HG03025 (cell line): Measurements from ENCODE around the gene KCNQ5.

ENCODE experiments used
- ATAC-seq: cut with Tn5 transposase; IDR thresholded peaks from one replicate; pipeline ENCODE4 v1.9.1; 2021; ENCODE audit warnings: mild to moderate bottlenecking, moderate library complexity; ENCODE audit not compliant: unreplicated experiment, low FRiP score

The KCNQ5 gene

DNA sequence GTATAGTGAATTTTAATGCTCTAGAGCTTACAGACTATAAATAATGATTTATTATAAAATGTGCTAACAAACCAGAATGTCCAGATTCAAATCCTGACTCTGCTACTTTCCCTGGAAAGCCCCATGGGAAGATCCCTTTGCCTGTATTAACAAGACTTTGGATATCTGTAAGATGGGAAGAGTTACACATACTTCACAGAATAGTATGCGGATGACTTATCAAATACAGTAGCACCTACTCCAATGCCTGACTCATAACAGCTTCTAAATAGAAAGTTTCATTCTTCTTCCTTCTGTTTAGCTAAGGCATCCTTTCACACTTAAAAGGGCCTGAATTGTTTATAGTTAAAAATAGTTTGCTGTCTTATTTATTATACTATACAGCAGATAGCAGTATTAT is 166.3 kb downstream of the KCNQ5 start:
- no peak for ATAC-seq

DNA sequence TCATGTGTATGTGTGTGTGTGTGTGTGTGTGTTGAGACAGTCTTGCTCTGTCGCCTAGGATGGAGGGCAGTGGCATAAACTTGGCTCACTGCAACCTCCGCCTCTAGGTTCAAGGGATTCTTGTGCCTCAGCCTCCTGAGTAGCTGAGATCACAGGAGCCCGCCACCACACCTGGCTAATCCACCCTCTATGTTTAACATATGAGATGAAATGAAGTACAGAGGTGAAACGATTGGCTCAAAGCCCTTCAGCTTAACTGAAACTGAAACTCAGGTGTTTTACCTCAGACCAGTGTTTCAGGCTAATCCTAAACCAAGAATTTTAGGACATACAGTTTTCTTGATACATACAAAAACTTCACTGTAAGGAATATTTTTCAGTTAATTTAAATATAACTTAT is 167.3 kb downstream of the KCNQ5 start:
- ATAC-seq, result no peak

DNA sequence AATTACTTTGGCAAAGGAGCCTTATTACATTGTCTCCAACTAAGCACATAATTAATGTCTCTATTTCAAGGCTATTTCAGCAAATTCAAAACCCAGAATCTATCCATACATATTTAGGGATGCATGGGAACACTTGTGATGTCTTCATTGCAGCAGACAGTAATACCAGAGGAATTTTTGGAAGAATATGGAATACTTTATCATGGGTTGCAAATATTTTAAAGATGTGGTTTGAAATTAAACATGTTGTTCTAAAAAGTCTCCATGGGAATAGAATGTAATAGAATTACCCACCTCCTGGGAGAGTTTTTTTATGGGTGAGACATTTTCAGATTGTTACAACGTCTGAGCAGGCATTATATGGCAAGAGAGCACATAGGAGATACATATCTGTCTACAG is 170.8 kb downstream of the KCNQ5 start:
- no peak for ATAC-seq

DNA sequence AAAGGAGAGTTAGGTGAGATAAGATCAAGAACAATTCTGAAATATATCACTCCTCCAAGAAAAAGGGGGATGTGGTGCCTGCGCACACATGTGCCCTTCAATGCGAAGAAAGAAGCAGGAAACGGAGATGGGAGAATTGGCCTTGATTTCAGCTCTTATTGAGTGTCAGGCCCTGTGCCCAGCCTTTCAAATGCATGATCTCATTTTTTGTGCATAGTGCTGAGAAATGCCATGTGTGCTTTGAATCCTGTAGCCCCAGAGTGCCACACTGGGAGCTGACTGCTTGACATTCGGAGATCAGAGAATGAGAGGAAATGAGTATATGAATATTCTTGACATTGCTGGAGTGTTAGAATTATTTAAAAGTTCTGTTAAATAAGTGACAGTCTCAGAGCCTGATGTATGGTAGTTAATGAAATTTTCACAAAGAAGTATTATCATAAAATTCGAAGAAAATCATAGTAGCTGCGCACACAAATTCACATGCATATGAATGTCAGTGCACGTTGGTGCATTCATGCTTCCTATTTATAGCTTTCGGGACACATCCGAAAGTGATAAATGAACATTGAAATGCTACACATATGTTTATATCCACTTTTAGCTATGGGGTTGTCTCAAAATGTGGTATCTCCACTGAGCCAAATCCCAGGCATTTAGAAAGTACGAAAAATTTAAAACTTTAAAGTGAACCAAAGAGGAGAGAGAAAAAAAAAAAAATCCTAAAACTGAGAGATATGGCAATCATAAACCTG is 172.0 kb downstream of the KCNQ5 start:
- no peak for ATAC-seq

DNA sequence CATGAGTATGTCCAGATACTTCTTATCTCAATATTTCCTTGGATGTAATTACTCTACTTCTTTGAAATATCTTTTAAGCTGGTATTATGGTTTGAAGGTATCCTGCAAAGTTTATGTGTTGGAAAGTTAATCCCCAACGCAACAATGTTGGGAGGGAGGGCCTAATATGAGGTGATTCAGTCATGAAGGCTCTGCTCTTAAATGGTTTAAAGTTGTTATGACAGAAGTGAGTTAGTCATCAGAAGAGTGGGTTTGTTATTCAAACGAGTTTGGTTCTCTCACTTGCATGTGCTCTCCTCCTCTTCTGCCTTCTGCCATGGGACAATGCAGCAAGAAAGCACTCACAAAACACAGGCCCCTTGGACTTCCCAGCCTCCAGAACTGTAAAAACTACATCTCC is 176.3 kb downstream of the KCNQ5 start:
- no peak for ATAC-seq

DNA sequence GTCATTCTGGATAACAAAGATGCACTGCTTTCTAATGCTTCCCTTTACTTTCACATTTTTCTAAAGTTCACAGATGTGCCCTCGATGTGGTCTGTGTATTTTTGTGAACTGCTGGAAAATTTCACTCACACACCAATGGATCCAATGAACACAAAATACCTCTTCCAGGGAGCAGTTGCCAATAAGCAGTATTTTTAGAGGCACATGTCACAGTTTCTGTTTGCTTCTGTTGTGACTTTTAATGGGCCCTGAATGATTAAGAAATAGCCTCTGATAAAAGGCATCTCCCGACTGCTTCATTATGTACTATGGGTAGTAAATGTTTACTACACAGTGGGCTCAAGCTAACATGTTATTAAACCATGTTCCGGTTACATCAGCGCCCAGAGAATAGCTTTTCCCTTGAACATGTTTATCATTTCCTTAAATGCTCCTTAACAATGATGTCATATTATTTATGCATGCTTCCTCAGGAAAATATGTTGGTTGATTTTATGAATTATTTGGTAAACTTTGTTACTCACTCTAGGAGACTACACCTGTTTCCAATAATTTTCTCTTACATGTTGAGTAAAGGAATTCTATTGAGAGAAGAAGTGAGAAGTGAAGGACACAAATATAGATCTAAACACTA is 188.0 kb downstream of the KCNQ5 start:
- no peak for ATAC-seq

DNA sequence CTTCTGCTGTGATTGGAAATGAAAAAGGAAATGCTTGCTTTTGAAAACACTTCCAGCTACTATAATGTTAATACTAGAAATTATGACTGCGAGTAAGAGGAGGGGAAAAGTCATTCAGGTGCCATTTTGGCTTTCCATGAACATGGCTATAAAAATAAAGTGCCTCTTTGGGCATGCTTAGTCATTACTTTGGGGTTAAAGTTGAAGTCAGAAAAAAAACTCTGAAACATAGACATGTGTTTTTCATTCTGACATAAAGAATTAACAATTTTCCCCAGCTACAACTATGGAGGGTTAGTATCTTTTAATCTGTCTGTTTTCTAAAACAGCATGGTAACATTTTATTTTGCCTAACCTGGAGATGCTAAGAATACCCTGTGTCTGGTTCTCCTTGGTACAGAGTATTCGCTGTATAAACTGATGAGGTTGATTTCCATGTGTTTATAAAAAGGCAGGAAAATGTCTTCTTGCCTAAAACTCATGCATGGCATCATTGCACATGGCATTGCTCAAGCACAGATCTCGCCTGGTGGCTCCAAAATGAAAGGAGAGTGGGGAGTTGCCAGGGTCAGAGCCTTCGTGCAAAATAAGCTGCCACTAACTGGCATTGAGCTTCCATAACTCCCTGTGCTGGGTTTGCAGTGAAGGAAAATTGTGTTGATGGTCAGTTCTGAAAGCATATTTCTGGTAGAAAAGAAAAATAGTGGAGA is 188.9 kb downstream of the KCNQ5 start:
- ATAC-seq, result no peak

DNA sequence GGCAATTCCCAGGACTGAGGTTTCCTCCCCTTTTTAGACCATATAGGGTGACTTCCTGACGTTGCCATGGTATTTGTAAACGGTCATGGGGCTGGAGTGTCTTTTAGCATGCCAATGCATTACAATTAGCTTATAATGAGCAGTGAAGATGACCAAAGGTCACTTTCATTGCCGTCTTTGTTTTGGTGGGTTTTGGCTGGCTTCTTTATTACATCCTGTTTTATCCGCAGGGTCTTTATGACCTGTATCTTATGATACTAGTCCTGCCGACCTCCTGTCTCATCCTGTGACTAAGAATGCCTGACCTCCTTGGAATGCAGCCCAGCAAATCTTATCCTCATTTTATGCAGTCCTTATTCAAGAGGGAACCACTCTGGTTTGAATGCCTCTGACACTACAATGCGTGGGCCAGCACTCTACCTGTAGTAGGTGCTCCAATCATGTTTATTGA is 190.1 kb downstream of the KCNQ5 start:
- no peak for ATAC-seq

DNA sequence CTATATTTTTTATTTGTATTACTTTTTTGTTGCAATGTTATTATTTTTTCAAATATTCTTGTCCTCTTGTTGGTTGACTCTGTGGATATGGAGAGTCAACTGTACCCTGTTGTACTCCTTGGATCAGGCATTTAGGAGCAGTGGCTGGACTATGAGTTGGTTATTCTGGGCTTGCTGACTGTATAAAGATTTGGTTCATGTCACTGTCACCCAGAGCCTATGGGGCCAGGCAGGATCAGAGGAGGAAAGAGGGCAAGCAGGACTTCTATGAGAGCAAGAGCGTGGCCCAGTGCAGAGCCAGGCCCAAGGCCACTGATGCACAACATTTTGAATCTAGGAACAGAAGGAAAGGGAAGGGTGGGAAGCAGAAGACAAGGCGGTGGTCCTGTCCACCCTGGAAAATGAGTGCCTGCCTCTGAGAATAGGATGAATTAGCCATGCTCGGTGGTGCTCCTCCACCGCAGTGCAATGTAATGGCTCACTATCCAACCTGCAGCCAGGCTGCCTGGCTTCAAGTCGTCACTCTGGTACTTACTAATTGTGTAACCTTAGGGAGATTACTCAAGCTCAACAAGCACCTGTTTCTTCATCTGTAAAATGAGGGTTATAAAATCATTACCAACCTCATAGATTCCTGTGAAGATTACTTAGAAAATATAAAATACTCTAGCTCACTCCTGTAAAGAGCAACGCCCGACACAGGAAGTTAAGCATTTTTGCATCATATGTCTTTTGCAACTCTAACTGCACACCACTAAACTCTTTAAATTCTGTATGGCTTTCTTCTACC is 192.1 kb downstream of the KCNQ5 start:
- ATAC-seq, result no peak

DNA sequence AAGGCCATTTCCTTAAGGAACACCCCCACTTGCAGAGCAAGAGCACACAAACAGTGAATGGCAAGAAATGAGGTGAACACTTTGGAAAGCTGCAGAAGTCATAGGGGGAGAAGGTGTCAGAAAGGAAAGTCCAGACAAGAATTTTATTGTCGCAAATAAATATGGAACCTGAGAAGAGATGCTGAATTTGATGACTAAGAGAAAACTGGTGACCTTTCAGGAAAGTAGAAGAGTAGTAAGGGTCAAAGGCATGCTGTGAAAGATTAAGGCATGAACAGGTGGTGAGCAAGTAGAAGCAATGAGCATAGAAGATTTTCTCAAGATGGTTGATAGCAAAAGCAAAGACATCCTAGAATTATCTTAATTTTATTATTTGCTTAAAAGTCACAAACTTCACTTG is 194.2 kb downstream of the KCNQ5 start:
- ATAC-seq, result no peak

DNA sequence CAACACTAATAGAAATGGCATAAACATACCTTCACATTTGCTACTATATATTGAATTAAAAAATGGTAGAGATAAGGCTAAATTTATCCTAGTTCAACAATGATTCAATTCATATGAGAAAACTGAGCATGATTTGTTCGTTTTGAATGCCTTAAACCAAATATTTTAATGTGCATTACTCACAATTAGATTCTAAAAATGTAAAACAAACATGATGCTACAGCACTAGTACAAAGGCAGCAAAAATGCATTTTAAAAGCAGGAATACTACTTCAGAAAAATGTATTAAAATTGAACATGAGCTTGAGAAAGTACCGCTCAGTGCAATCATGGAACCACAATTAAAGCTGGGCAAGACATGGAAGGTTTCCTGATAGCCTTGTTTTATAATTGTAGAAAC is 195.3 kb downstream of the KCNQ5 start:
- ATAC-seq, result no peak

DNA sequence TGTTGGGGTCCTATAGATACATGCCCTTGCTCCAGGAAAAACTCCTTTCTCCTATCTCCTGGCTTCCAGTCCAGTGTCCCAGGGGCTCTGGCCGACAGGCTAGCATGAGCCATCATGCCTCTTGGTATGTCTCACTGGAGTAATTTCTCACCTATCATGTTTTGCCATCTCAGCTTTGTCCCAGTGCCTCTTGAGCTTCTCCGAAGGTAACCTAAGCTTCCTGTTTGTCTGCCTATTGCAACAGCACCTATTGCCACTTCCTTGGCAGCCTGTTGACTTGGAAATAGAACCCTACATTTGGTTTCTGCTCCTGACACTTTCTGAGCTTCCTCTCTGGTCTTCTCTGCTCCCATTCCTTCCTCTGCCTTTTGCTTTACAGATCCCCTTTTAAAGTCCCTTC is 197.7 kb downstream of the KCNQ5 start:
- no peak for ATAC-seq

DNA sequence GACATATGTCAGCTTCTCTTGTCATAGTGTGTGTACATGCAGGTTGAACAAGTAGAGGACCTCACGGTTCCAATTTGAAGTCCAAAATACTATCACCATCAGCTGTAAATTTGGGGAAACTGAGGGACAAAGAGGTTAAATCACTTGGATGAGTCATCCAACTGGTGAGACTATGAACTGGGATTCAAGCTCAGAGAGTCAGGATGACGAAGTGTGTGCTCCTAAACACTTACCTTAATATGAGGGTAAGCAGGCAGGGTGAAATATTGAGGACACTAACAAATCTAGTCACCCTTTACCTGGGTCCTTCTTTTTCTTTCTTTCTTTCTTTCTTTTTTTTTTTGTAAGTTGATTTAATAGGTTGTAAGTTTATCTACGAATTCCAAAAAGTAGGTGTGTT is 198.3 kb downstream of the KCNQ5 start:
- no peak for ATAC-seq

DNA sequence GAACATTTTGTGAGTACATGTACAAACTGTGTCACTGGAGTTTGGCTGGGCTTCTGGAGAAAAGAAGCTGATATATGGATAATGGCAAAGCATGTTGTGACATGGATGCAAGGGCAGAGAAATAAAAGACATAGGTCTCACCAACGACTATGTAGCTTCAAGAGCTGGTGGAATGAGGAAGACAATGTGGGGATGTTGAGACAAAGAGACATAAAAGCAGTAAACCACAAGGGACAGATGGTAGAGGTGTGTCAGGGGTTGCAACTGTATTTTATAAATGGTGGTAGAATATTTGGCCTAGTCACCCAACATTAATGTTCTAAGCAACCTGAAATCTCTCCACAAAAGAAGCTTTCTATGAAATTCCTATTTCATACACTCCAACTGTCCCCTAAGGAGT is 199.0 kb downstream of the KCNQ5 start:
- ATAC-seq, result no peak

DNA sequence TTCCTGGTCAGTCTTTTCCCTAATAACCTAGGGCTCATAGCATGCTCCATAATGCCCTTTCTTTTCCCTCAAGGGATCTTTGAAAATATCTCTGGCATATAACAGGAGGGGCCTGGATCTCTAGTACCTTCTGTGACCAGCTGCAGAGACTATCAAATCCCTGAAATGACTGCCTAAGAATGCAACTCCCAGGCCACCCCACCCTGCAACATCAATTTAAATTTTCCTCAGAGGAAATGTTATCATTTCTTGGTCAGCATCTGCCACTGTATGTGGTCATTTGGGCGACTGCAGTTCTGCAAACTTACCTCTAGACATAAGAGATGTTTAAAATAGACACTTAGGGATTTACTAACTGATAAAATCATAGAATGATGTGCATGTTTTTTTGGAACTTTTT is 200.2 kb downstream of the KCNQ5 start:
- ATAC-seq, result no peak

DNA sequence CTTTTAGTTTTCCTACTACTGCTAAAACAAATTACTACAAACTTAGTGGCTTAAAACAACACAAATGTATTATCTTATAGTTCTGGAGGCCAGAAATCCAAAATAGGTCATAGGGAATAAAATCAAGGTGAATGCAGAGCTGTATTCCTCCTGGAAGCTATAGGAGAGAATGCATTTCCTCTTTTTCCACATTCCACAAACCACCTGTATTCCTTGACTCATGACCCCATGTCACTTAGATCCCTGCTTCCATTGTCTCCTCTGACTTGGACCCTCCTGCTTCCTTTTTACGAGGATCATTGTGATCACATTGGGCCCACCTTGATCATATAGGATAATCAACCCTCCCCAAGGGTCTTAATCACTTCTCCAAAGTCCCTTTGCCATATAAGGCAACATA is 200.8 kb downstream of the KCNQ5 start:
- ATAC-seq, result no peak

DNA sequence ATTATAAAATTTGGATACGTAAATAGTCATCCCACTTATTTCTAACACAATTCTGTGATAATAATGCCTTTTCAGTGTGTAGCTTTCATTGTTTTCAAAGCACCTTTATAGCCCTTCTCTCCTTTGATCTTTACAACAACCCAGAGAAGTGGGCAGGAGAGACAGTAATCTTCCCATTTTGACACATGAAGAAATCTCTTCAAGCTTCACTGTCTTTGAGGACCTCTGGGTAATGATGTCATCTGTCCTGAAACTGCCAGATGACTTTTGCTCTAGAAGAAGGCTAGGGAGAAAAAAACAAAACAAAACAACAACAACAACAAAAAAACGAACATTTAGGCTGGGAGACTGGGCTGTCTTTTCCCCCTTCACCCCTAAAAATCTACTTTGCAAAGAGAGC is 203.0 kb downstream of the KCNQ5 start:
- ATAC-seq, result no peak

DNA sequence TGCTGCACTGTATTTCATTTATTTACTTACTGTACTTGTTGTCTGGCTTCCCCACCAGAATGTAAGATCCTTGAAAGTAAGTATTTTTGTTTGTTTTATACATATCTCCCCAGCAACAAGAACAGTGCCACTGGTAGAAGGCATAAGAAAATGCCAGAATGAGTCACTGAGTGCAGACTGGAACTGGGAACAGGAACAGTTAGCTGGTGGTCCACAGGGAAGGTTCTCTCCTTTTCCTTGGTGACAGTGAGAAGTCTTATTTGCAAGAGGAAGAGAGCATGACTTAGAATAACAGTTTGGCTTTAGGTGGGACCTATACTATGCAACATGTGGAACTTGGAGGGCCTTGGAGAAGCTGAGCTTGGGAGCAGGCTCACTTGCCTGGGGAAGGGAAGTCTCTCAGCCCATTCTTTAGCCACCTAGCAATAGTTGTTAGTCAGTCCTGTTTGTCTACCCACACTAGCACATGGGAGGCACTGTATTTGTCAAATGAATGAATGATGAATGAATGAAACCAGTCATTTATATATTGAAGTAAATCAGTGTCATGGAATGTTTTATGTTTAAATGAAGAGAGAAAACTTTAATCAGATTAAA is 203.5 kb downstream of the KCNQ5 start:
- ATAC-seq, result no peak

DNA sequence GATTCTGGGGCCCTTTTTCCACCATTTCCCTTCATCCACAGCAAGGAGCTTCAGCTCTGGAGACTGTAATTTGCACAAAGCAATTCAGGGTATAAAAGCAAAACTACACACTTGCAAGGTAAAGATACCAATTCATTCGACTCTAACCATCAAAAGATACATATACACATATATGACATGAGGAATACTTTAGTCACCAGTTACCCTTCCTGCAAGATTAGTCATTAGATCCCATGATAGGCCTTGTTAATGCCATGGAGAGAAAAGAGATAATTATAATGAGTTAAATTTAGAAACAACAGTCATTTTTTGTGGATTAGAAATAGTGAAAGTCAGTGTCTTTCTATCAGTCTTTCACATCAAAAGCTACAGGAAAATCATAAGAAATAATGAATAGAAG is 204.2 kb downstream of the KCNQ5 start:
- no peak for ATAC-seq

DNA sequence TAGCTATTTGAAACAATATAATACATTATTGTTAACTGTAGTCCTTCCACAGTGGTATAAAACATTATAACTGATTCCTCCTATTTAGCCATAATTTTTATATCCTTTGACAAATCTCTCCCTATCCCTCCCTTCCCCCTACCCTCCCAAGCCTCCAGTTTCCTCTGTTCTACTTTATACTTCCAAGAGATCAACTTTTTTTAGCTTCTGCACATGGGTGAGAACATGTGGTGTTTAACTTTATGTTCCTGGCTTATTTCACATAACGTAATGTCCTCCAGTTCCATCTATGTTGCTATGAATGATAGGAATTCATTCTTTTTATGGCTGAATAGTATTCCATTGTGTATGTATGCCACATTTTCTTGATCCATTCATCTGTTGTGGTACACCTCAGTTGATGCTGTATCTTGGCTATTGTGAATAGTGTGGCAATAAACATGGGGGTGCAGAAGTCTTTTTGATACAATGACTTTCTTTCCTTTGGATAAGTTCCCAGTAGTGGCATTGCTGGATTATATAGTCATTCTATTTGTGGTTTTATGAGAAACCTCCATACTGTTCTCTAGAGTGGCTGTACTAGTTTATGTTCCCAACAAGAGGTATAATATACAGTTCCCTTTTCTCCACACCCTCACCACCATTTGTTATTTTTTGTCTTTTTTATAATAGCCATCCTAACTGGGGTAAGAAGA is 205.0 kb downstream of the KCNQ5 start:
- ATAC-seq, result no peak
